PFSK-1 (cell line): ENCODE results near the gene CCDC28A.

Source experiments
- FOXP2 ChIP-seq: optimal IDR thresholded peaks from 2 replicates; pipeline ENCODE3; 2011; ENCODE audit warnings: borderline replicate concordance, control low read depth, inconsistent platforms; ENCODE audit not compliant: insufficient read depth; ENCODE audit errors: extremely low read length, extremely low read depth
- POLR2AphosphoS5 ChIP-seq: IDR thresholded peaks from 2 replicates; pipeline ENCODE4 v1.6.1; 2012; ENCODE audit warnings: low read depth, mild to moderate bottlenecking, control low read depth, low read length, moderate library complexity
- REST ChIP-seq, 2 experiments: IDR thresholded peaks; 2 replicates each; pipeline versions ENCODE4 v1.6.1 to v1.8.0; 2011 to 2012; ENCODE audit warnings: low read depth in 2 of 2, low read length in 2 of 2, control low read depth in 1 of 2, inconsistent platforms in 1 of 2, mild to moderate bottlenecking in 1 of 2, moderate library complexity in 1 of 2; ENCODE audit not compliant: insufficient read depth in 1 of 2
- SIN3A ChIP-seq: IDR thresholded peaks from 2 replicates; pipeline ENCODE4 v1.6.1; 2012; ENCODE audit warnings: mild to moderate bottlenecking, low read length, moderate library complexity, borderline replicate concordance; ENCODE audit not compliant: insufficient read depth
- TAF1 ChIP-seq: IDR thresholded peaks from 2 replicates; pipeline ENCODE4 v1.6.1; 2012; ENCODE audit warnings: low read length, control low read depth, borderline replicate concordance; ENCODE audit not compliant: insufficient read depth

CCDC28A gene

GRCh38 chr6:138778331-138778730, 4.8 kb downstream of the CCDC28A start:
- no peak for TF ChIP-seq FOXP2
- TF ChIP-seq TAF1, result no peak

- TF ChIP-seq SIN3A (no peak), POLR2AphosphoS5 (no peak), REST (IDR thresholded peaks at IDR 0.05; ENCODE audit: insufficient read depth in 1 of 2, low read depth in 2 of 2, low read length in 2 of 2) (no peak), FOXP2 (no peak), TAF1 (no peak)
Measured at GRCh38 chr6:138782243-138782642, 8.7 kb downstream of the CCDC28A start.

GRCh38 chr6:138785079-138785478, 11.5 kb downstream of the CCDC28A start:
- TF ChIP-seq SIN3A, result no peak
- no peak for TF ChIP-seq POLR2AphosphoS5
- no peak for TF ChIP-seq REST (IDR thresholded peaks at IDR 0.05; ENCODE audit: insufficient read depth in 1 of 2, low read depth in 2 of 2, low read length in 2 of 2)
- no peak for TF ChIP-seq FOXP2
- no peak for TF ChIP-seq TAF1

GRCh38 chr6:138785980-138786379, 12.4 kb downstream of the CCDC28A start:
- no peak for TF ChIP-seq REST (IDR thresholded peaks at IDR 0.05; ENCODE audit: insufficient read depth in 1 of 2, low read depth in 2 of 2, low read length in 2 of 2)
- TF ChIP-seq TAF1, result no peak
- TF ChIP-seq SIN3A, result no peak
- TF ChIP-seq FOXP2, result no peak
- no peak for TF ChIP-seq POLR2AphosphoS5

GRCh38 chr6:138787138-138787537, 13.6 kb downstream of the CCDC28A start:
- TF ChIP-seq POLR2AphosphoS5, result no peak

- no peak for TF ChIP-seq FOXP2
- TF ChIP-seq SIN3A, result no peak
- no peak for TF ChIP-seq POLR2AphosphoS5
- TF ChIP-seq REST (IDR thresholded peaks at IDR 0.05; ENCODE audit: insufficient read depth in 1 of 2, low read depth in 2 of 2, low read length in 2 of 2), result no peak
- no peak for TF ChIP-seq TAF1
Measured at GRCh38 chr6:138795809-138796603, 22.4 kb downstream of the CCDC28A start, which contains the start of gene ECT2L. TSS of gene ECT2L (plus strand) at chr6:138796087. CDS start at chr6:138813275, 17,188 bp downstream.
